H9 (cell line): ENCODE data around the gene CBY1. TPM values are rescaled to one million over a fixed set of nuclear protein-coding genes. Genes with fewer than 3 reads are reported as not detected.

Source experiments
- DNase-seq: peaks from one replicate; pipeline ENCODE4 v3.0.0-alpha.2; 2017
- H2AFZ ChIP-seq: one replicate; pipeline ENCODE4 v1.6.1; 2013; ENCODE audit warnings: mild to moderate bottlenecking, low read length, control low read depth, moderate library complexity
- H2AK5ac ChIP-seq: 2 replicates; pipeline ENCODE4 v1.6.1; 2013; ENCODE audit warnings: low read length, control low read depth, mixed read lengths; ENCODE audit not compliant: insufficient read length
- H2BK120ac ChIP-seq: one replicate; pipeline ENCODE4 v1.6.1; 2013; ENCODE audit warnings: low read depth, mild to moderate bottlenecking, low read length, control low read depth, inconsistent platforms; ENCODE audit not compliant: poor library complexity, severe bottlenecking
- H2BK12ac ChIP-seq: 2 replicates; pipeline ENCODE4 v1.6.1; 2013; ENCODE audit warnings: low read length, control low read depth, mixed read lengths, low read depth; ENCODE audit not compliant: insufficient read length
- H2BK15ac ChIP-seq: 2 replicates; pipeline ENCODE4 v1.6.1; 2013; ENCODE audit warnings: low read depth, low read length, control low read depth
- H2BK20ac ChIP-seq: one replicate; pipeline ENCODE4 v1.6.1; 2013; ENCODE audit warnings: low read depth, mild to moderate bottlenecking, low read length, control low read depth, inconsistent platforms; ENCODE audit not compliant: poor library complexity, severe bottlenecking
- H2BK5ac ChIP-seq: 2 replicates; pipeline ENCODE4 v1.6.1; 2013; ENCODE audit warnings: low read length, control low read depth, mixed read lengths; ENCODE audit not compliant: insufficient read length
- H3K14ac ChIP-seq: 2 replicates; pipeline ENCODE4 v1.6.1; 2013; ENCODE audit warnings: low read length, control low read depth; ENCODE audit not compliant: insufficient read depth
- H3K18ac ChIP-seq: 2 replicates; pipeline ENCODE4 v1.6.1; 2013; ENCODE audit warnings: low read depth, mild to moderate bottlenecking, mixed read lengths, low read length, control low read depth; ENCODE audit not compliant: insufficient read length
- H3K23ac ChIP-seq: 2 replicates; pipeline ENCODE4 v1.6.1; 2013; ENCODE audit warnings: low read length, control low read depth, mixed read lengths, low read depth; ENCODE audit not compliant: insufficient read length
- H3K23me2 ChIP-seq: 2 replicates; pipeline ENCODE4 v1.6.1; 2013; ENCODE audit warnings: low read depth, mild to moderate bottlenecking, mixed read lengths, low read length, control low read depth; ENCODE audit not compliant: insufficient read length, poor library complexity, severe bottlenecking
- H3K27ac ChIP-seq: 2 replicates; pipeline ENCODE4 v1.5.1; 2013; ENCODE audit warnings: low read length, control low read depth, mixed read lengths, low read depth; ENCODE audit not compliant: insufficient read length
- H3K27me3 ChIP-seq: 2 replicates; pipeline ENCODE4 v1.6.1; 2013; ENCODE audit warnings: low read length, control low read depth, inconsistent platforms; ENCODE audit not compliant: insufficient read depth
- H3K4ac ChIP-seq: 2 replicates; pipeline ENCODE4 v1.6.1; 2013; ENCODE audit warnings: low read depth, mild to moderate bottlenecking, control low read depth, inconsistent platforms, low read length, moderate library complexity
- H3K4me1 ChIP-seq: 2 replicates; pipeline ENCODE4 v1.6.1; 2013; ENCODE audit warnings: low read length, control low read depth, inconsistent platforms; ENCODE audit not compliant: insufficient read depth
- H3K4me2 ChIP-seq: 2 replicates; pipeline ENCODE4 v1.6.1; 2013; ENCODE audit warnings: low read length, control low read depth, mixed read lengths; ENCODE audit not compliant: insufficient read length, insufficient read depth
- H3K56ac ChIP-seq: 2 replicates; pipeline ENCODE4 v1.6.1; 2013; ENCODE audit warnings: low read depth, mild to moderate bottlenecking, mixed read lengths, low read length, control low read depth; ENCODE audit not compliant: insufficient read length
- H3K79me1 ChIP-seq: 2 replicates; pipeline ENCODE4 v1.6.1; 2013; ENCODE audit warnings: low read depth, mild to moderate bottlenecking, moderate library complexity, low read length, control low read depth, inconsistent platforms; ENCODE audit not compliant: insufficient read depth, poor library complexity, severe bottlenecking
- H3K79me2 ChIP-seq: 2 replicates; pipeline ENCODE4 v1.6.1; 2013; ENCODE audit warnings: low read length, control low read depth, inconsistent platforms; ENCODE audit not compliant: insufficient read depth
- H3K9ac ChIP-seq: 2 replicates; pipeline ENCODE4 v1.6.1; 2013; ENCODE audit warnings: low read length, control low read depth, mixed read lengths; ENCODE audit not compliant: insufficient read length; ENCODE audit errors: extremely low read depth
- H3K9me3 ChIP-seq: one replicate; pipeline ENCODE4 v1.6.1; 2013; ENCODE audit warnings: low read depth, low read length, inconsistent platforms; ENCODE audit not compliant: control insufficient read depth
- H3T11ph ChIP-seq: one replicate; pipeline ENCODE4 v1.6.1; 2013; ENCODE audit warnings: mild to moderate bottlenecking, low read length, control low read depth, inconsistent platforms
- H4K20me1 ChIP-seq: one replicate; pipeline ENCODE4 v1.6.1; 2013; ENCODE audit not compliant: control insufficient read depth, insufficient read length, insufficient read depth
- H4K5ac ChIP-seq: 2 replicates; pipeline ENCODE4 v1.6.1; 2013; ENCODE audit warnings: low read depth, mild to moderate bottlenecking, mixed read lengths, low read length, control low read depth; ENCODE audit not compliant: insufficient read length
- H4K8ac ChIP-seq: replicated peaks from 2 replicates; pipeline ENCODE4 v1.6.1; 2013; ENCODE audit warnings: low read length, control low read depth, mixed read lengths, low read depth; ENCODE audit not compliant: insufficient read length
- H4K91ac ChIP-seq: 2 replicates; pipeline ENCODE4 v1.6.1; 2013; ENCODE audit warnings: low read depth, mild to moderate bottlenecking, moderate library complexity, mixed read lengths, low read length, control low read depth; ENCODE audit not compliant: insufficient read length
- H3K27ac Mint-ChIP-seq, 3 experiments: 2 replicates in 2 of 3; 3 replicates in 1 of 3; pipeline ENCODE4 v1.8.0; 2020 to 2021; ENCODE audit warnings: mixed read lengths in 3 of 3, mild to moderate bottlenecking in 1 of 3, moderate library complexity in 1 of 3
- H3K27me3 Mint-ChIP-seq: 2 replicates; pipeline ENCODE4 v1.8.0; 2021; ENCODE audit warnings: low read depth, mild to moderate bottlenecking, moderate library complexity, mixed read lengths
- H3K36me3 Mint-ChIP-seq, 3 experiments: 2 replicates in 2 of 3; 3 replicates in 1 of 3; pipeline ENCODE4 v1.8.0; 2020 to 2021; ENCODE audit warnings: low read depth in 3 of 3, mixed read lengths in 3 of 3; ENCODE audit not compliant: insufficient read depth in 1 of 3
- H3K4me1 Mint-ChIP-seq, 2 experiments: 2 replicates each; pipeline ENCODE4 v1.8.0; 2020; ENCODE audit warnings: mixed read lengths in 2 of 2
- H3K4me3 Mint-ChIP-seq, 2 experiments: 2 replicates in 1 of 2; 3 replicates in 1 of 2; pipeline ENCODE4 v1.8.0; 2020 to 2021; ENCODE audit warnings: mild to moderate bottlenecking in 2 of 2, mixed read lengths in 2 of 2, moderate library complexity in 1 of 2
- H3K9me3 Mint-ChIP-seq, 2 experiments: 2 replicates in 1 of 2; 3 replicates in 1 of 2; pipeline ENCODE4 v1.8.0; 2020; ENCODE audit warnings: mild to moderate bottlenecking in 2 of 2, mixed read lengths in 2 of 2, moderate library complexity in 1 of 2
- WGBS: extraction: QIAGEN DNeasy Blood & Tissue Kit; methylation state at CpG from one replicate; pipeline ENCODE4 v1.1.7; 2013; ENCODE audit warnings: missing lambda C conversion rate, low lambda C conversion rate, mixed read lengths; ENCODE audit not compliant: insufficient read length; ENCODE audit errors: extremely low coverage; 5-methylcytosine and 5-hydroxymethylcytosine counted together
- total RNA-seq: library from RNA; stranded (reverse); gene quantifications from 2 replicates; pipeline ENCODE4 v1.2.1, GENCODE V29; 2021
- TF ChIP-seq, protein P1 (sequence below): fragments of 200-600 bp; sonication (generic); conservative IDR thresholded peaks from 3 replicates; pipeline ENCODE4 v1.8.0; 2021; ENCODE audit warnings: antibody characterized with exemption, mild to moderate bottlenecking

CBY1 gene
- total RNA-seq, 1 experiment from 2014 or later: 26.6 TPM

GRCh38 chr22:38707984-38708383, 51.5 kb downstream of the CBY1 start:
- Histone ChIP-seq H3T11ph (no peak overlapping the region), H3K27ac (no peak overlapping the region), H3K27me3 (no peaks in the 10 kb centered on the region), H4K20me1 (no peaks in the 10 kb centered on the region), H2BK15ac (no peak overlapping the region), H3K79me1 (peaks cover 10% of the 10 kb centered on the region), H3K23ac (no peak overlapping the region), H2BK12ac (no peak overlapping the region), H4K8ac (no peak overlapping the region), H2AK5ac (no peak overlapping the region), H3K4me2 (peak overlapping the region; percentile 4), H2AFZ (no peak overlapping the region), H3K56ac (no peak overlapping the region), H4K91ac (no peak overlapping the region), H2BK20ac (no peak overlapping the region), H3K79me2 (peaks cover 39% of the 10 kb centered on the region; the same call in 1 of the 2 replicates), H4K5ac (no peak overlapping the region), H3K4me1 (peaks cover 15% of the 10 kb centered on the region), H2BK5ac (no peak overlapping the region), H3K23me2 (peaks cover 11% of the 10 kb centered on the region), H2BK120ac (no peak overlapping the region), H3K9me3 (no peaks in the 10 kb centered on the region), H3K18ac (no peak overlapping the region), H3K9ac (no peak overlapping the region), H3K14ac (no peak overlapping the region), H3K4ac (no peak overlapping the region)
- no peaks in the 10 kb centered on the region for H3K27me3 Mint-ChIP-seq
- peak overlapping the region; percentile 16 to 25; a peak in 2 of 5 replicates for H3K4me3 Mint-ChIP-seq
- H3K4me1 Mint-ChIP-seq: peaks cover 50 to 54% of the 10 kb centered on the region in 2 experiments
- no peak overlapping the region for H3K27ac Mint-ChIP-seq
- peaks cover 7 to 28% (median 25%) of the 10 kb centered on the region in 3 experiments; a peak in 5 of 7 replicates for H3K36me3 Mint-ChIP-seq
- TF ChIP-seq, protein P1, sequence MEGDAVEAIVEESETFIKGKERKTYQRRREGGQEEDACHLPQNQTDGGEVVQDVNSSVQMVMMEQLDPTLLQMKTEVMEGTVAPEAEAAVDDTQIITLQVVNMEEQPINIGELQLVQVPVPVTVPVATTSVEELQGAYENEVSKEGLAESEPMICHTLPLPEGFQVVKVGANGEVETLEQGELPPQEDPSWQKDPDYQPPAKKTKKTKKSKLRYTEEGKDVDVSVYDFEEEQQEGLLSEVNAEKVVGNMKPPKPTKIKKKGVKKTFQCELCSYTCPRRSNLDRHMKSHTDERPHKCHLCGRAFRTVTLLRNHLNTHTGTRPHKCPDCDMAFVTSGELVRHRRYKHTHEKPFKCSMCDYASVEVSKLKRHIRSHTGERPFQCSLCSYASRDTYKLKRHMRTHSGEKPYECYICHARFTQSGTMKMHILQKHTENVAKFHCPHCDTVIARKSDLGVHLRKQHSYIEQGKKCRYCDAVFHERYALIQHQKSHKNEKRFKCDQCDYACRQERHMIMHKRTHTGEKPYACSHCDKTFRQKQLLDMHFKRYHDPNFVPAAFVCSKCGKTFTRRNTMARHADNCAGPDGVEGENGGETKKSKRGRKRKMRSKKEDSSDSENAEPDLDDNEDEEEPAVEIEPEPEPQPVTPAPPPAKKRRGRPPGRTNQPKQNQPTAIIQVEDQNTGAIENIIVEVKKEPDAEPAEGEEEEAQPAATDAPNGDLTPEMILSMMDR: no peak
- WGBS: no CpG with 5 or more reads among the region's 3 CpGs
- no peak for DNase-seq
- H3K9me3 Mint-ChIP-seq: no peaks in the 10 kb centered on the region
